GM12874 (cell line): Measurements from ENCODE around the gene AFAP1.

Experiments
- TF ChIP-seq, protein P1 (sequence below): IDR thresholded peaks from 2 replicates; pipeline ENCODE4 v1.5.1; 2011; ENCODE audit warnings: low read depth, mild to moderate bottlenecking, control low read depth, low read length, moderate library complexity; ENCODE audit not compliant: insufficient read depth

The AFAP1 gene

DNA sequence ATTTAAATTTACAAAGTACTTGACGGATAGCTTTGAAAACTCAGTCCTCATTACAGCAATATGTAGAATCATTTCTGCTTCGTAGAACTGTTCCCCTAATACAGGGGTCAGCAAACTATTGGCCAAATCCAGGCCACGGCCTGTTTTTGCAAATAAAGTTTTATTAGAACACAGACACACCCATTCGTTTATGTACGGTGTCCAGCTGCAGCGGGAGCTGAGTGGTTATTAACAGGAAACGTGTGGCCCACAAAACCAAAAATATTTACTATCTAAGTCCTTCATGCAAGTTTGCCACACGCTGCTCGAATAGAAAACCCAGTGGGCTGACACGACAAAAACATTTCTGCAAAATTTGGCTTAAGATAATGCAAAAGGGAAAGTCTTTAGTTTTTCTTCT, 146.5 kb downstream of the AFAP1 start:
- TF ChIP-seq, protein P1, sequence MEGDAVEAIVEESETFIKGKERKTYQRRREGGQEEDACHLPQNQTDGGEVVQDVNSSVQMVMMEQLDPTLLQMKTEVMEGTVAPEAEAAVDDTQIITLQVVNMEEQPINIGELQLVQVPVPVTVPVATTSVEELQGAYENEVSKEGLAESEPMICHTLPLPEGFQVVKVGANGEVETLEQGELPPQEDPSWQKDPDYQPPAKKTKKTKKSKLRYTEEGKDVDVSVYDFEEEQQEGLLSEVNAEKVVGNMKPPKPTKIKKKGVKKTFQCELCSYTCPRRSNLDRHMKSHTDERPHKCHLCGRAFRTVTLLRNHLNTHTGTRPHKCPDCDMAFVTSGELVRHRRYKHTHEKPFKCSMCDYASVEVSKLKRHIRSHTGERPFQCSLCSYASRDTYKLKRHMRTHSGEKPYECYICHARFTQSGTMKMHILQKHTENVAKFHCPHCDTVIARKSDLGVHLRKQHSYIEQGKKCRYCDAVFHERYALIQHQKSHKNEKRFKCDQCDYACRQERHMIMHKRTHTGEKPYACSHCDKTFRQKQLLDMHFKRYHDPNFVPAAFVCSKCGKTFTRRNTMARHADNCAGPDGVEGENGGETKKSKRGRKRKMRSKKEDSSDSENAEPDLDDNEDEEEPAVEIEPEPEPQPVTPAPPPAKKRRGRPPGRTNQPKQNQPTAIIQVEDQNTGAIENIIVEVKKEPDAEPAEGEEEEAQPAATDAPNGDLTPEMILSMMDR, result no peak

DNA sequence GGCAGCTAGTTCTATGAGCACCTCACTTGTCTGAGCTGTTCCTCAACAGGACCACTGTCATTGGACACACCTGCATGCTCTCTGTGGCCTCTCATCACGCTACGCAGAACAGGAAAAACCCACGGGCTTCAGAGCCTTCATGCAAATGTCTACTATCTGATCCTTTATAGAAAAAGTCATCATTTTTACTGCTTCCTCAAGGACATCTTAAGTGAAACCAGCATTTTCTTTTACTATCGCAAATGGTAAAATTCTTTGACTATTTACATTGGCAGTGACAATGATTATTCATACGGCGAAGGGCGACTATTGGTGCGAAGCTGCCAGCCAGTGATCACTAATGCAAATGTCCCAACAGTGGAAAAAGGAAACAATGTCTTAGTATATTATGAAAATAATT, 147.0 kb downstream of the AFAP1 start:
- TF ChIP-seq, protein P1, result no peak

DNA sequence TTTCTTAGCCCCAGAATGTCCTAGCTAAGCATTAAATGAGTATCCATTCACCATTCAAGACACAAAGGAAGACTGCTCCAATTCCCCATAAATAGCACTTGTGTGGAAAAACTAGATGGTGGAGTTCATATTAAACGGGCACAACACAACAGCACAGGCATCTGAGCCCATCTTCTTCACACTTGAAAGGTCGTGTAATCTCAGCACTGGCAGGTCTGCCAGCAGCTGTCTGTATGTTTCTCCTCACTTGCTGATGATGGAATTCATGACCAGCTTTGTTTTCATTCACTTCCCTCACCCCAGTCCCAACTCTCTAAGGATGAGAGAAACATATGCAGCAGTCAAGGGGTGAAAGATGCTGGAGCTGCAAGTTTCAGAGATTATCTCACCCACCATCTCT, 148.7 kb downstream of the AFAP1 start:
- TF ChIP-seq, protein P1, result no peak

DNA sequence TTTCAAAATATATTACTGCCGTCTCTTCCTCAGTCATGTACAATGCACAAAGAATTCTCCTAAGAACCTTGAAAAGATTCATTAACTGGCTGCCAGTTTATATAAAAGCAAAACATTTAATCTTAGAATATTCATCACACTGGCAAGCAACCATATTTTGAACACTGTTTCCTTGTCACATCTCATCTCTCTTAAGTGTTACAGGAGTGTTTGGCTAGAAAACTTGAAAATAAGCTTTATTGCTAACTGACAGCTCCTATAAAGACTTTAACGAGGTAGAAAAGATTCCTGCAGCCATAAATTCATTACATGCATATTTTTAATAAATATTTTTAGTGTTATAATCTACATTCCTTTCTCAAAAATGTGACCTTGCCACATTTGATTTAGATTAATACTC, 149.6 kb downstream of the AFAP1 start:
- TF ChIP-seq, protein P1, result no peak

DNA sequence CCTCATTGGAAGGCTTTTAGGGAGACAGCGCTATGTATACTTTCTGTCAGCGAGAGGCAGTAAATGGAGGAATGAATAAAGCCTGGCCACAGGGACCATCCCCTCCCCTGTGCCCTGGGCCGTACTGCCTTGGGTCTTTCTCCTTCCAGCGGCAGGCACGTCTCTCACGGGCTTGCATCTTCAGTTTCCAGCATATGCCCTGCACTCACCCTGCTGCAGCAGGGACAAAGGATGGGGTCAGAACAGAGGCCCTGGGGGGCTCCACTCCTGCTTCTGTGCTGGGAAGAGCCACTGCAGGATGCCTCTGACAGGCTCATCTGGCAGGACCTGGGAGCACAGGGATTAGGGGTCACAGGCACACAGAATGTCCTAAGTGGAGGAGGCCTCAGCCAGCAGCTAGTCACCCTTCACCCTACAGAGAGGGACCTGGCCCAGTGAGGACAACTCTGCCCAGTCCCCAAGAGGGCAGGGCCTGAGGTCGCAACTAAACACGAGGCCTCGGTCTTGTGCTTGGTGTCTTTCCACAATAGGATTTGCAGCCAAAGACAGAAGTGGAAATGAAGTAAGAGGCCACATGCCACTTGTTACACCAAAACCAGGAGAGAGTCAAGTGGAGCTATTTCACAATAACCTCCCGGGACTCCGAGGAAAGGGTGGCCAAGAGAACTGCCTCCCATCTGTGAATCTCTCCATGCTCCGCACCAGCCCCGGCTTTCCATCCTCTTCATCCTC, 150.8 kb downstream of the AFAP1 start:
- TF ChIP-seq, protein P1, result no peak

DNA sequence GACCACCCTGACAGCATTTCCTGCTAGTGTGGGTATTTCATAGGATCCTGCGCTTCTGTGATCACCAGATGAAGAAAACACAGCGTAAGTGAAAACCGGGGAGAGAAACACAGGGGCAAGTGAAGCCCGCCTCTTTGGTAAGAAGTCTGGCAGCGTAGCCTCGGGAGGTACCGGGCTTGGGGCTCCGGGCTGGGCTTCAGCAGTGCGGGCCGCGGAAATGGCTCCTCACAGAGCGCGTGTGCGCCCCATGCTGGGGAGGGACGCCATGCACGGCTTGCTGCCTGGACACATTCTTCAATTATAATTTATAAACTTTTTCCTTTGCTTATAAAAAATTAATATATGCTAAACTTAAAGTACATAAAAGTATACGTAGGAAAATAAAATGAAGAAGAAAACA, 151.5 kb downstream of the AFAP1 start:
- TF ChIP-seq, protein P1, result no peak

DNA sequence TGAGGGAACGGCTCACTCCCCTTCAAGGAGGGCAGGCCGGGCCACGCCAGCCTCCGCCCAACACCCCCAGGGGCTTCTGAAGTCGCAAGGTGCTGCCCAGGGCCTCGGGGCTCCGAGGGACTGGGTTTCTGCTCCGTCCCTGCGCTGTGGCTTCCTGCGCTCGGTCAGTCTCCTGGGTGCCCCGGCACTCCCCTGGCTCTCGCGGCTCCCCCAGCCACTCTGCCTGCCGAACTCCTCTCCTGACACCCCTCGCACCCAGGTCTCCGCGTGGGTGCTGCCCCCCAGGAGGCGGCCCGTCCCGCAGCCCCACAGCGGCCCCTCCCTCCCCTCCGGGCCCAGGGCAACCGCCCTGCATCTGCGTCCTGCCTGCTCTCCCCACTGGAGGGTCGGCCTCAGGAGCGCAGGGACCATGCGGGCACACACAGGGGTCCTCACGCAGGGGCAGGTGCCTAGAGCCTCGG, 151.9 kb downstream of the AFAP1 start:
- TF ChIP-seq, protein P1, result no peak
